A549 (cell line): Measurements from ENCODE around the gene BPIFB1. TPM values are rescaled to one million over a fixed set of nuclear protein-coding genes. Genes with fewer than 3 reads are reported as not detected.

Source experiments
- ATAC-seq, 2 experiments: fragments of 200-7000 bp in 1 of 2; fragments of >200 bp in 1 of 2; cut with Nextera tagmentation in 1 of 2; cut with Tn5 transposase in 1 of 2; 3 replicates each; pipeline versions ENCODE4 v1.8.0 to v1.9.1; 2018 to 2020; ENCODE audit warnings: mild to moderate bottlenecking in 1 of 2, moderate library complexity in 1 of 2
- CTCF ChIA-PET: fragments of 300-600 bp; sonication (Branson Sonifier 250); formaldehyde crosslinking; extraction: SDS; loops from one replicate; lab custom pipeline; 2021; ENCODE audit warnings: antibody characterized with exemption, inconsistent platforms; lab: Yijun Ruan, JAX
- POLR2A ChIA-PET: fragments of 350-600 bp; formaldehyde crosslinking; extraction: SDS; loops from one replicate; lab custom pipeline; 2021; ENCODE audit warnings: antibody characterized with exemption, inconsistent platforms; lab: Yijun Ruan, JAX
- DNase-seq, 2 experiments: peaks; one replicate each; pipeline versions ENCODE4 v3.0.0 to v3.0.0-alpha.2; 2011 to 2016; ENCODE audit warnings: low read depth in 1 of 2, low spot score in 1 of 2
- FAIRE-seq: peaks from 2 replicates; lab custom pipeline; 2011; peaks lifted over from hg19 to GRCh38; lab: Jason Lieb, UNC
- H3K27ac ChIP-seq, 2 experiments: fragments of >200 bp; sonication (Bioruptor Twin); formaldehyde crosslinking; 3 replicates each; pipeline ENCODE4 v1.5.1; 2016 to 2017
- H3K4me1 ChIP-seq: fragments of >200 bp; sonication (Bioruptor Twin); formaldehyde crosslinking; 3 replicates; pipeline ENCODE4 v1.6.1; 2016
- H3K4me2 ChIP-seq: fragments of >200 bp; sonication (Bioruptor Twin); formaldehyde crosslinking; 3 replicates; pipeline ENCODE4 v1.6.1; 2016
- H3K4me3 ChIP-seq: fragments of >200 bp; sonication (Bioruptor Twin); formaldehyde crosslinking; 3 replicates; pipeline ENCODE4 v1.5.1; 2016
- H3K9me3 ChIP-seq: fragments of >200 bp; sonication (Bioruptor Twin); formaldehyde crosslinking; 3 replicates; pipeline ENCODE4 v1.6.1; 2016
- BCL3 ChIP-seq: fragments of >200 bp; sonication (Bioruptor Twin); formaldehyde crosslinking; IDR thresholded peaks from 3 replicates; pipeline ENCODE4 v1.6.1; 2016
- BHLHE40 ChIP-seq: IDR thresholded peaks from 2 replicates; pipeline ENCODE4 v1.6.1; 2012; ENCODE audit warnings: low read depth, low read length, inconsistent platforms
- CBX2 ChIP-seq: fragments of 200-600 bp; sonication (generic); IDR thresholded peaks from 2 replicates; pipeline ENCODE4 v1.6.1; 2016; ENCODE audit warnings: low read depth, mild to moderate bottlenecking, borderline replicate concordance
- CBX8 ChIP-seq: fragments of 200-600 bp; sonication (generic); IDR thresholded peaks from 2 replicates; pipeline ENCODE4 v1.6.1; 2016
- CEBPB ChIP-seq, 2 experiments: fragments of >200 bp in 1 of 2; sonication (Bioruptor Twin) in 1 of 2; formaldehyde crosslinking in 1 of 2; IDR thresholded peaks; 2 replicates each; pipeline ENCODE4 v1.6.1; 2012 to 2016
- CHD2 ChIP-seq: fragments of 150-350 bp; IDR thresholded peaks from 2 replicates; pipeline ENCODE4 v1.6.1; 2014; ENCODE audit warnings: low read length; ENCODE audit not compliant: partially characterized antibody
- CHD4 ChIP-seq: fragments of 200-600 bp; sonication (generic); IDR thresholded peaks from 2 replicates; pipeline ENCODE4 v1.6.1; 2016; ENCODE audit warnings: antibody characterized with exemption, mild to moderate bottlenecking, borderline replicate concordance
- E2F6 ChIP-seq: IDR thresholded peaks from 2 replicates; pipeline ENCODE4 v1.6.1; 2012; ENCODE audit warnings: low read depth, borderline replicate concordance
- ESRRA ChIP-seq: fragments of 150-350 bp; IDR thresholded peaks from 2 replicates; pipeline ENCODE4 v1.6.1; 2014; ENCODE audit warnings: mild to moderate bottlenecking, low read length, borderline replicate concordance
- FOSB ChIP-seq: fragments of 250-450 bp; sonication (Bioruptor Pico); IDR thresholded peaks from 2 replicates; pipeline ENCODE4 v1.5.0; 2020; ENCODE audit warnings: mild to moderate bottlenecking, moderate library complexity
- GATA3 ChIP-seq: IDR thresholded peaks from 2 replicates; pipeline ENCODE4 v1.6.1; 2012; ENCODE audit warnings: borderline replicate concordance
- HES2 ChIP-seq: fragments of >200 bp; sonication (Bioruptor Twin); formaldehyde crosslinking; IDR thresholded peaks from 2 replicates; pipeline ENCODE4 v1.6.1; 2016
- HMGXB4 ChIP-seq: fragments of 250-450 bp; sonication (Bioruptor Pico); IDR thresholded peaks from 2 replicates; pipeline ENCODE4 v1.5.0; 2021; ENCODE audit warnings: mild to moderate bottlenecking, moderate library complexity, borderline replicate concordance
- HOXB13 ChIP-seq: fragments of 250-450 bp; sonication (Bioruptor Pico); IDR thresholded peaks from 2 replicates; pipeline ENCODE4 v1.5.0; 2020; ENCODE audit warnings: low read depth, mild to moderate bottlenecking, moderate library complexity
- HOXB5 ChIP-seq: fragments of 250-450 bp; sonication (Bioruptor Pico); IDR thresholded peaks from 2 replicates; pipeline ENCODE4 v1.5.0; 2020; ENCODE audit warnings: mild to moderate bottlenecking, moderate library complexity
- KDM1A ChIP-seq: fragments of 200-600 bp; sonication (generic); IDR thresholded peaks from 2 replicates; pipeline ENCODE4 v1.6.1; 2016; ENCODE audit warnings: low read depth, mild to moderate bottlenecking
- MAFK ChIP-seq: fragments of 450-650 bp; IDR thresholded peaks from 2 replicates; pipeline ENCODE4 v1.6.1; 2014; ENCODE audit not compliant: partially characterized antibody
- MAX ChIP-seq: IDR thresholded peaks from 2 replicates; pipeline ENCODE4 v1.6.1; 2012
- NFE2L2 ChIP-seq: fragments of 150-350 bp; conservative IDR thresholded peaks from 2 replicates; pipeline ENCODE4 v1.6.1; 2014; ENCODE audit warnings: low read length
- NPAS2 ChIP-seq: fragments of 250-450 bp; sonication (Bioruptor Pico); IDR thresholded peaks from 2 replicates; pipeline ENCODE4 v1.8.0; 2022; ENCODE audit warnings: mild to moderate bottlenecking, moderate library complexity, borderline replicate concordance
- NR3C1 ChIP-seq: fragments of >200 bp; sonication (Bioruptor Twin); formaldehyde crosslinking; IDR thresholded peaks from 3 replicates; pipeline ENCODE4 v1.6.1; 2017
- RAD21 ChIP-seq, 2 experiments: fragments of >200 bp in 1 of 2; sonication (Bioruptor Twin) in 1 of 2; formaldehyde crosslinking in 1 of 2; IDR thresholded peaks in 1 of 2; conservative IDR thresholded peaks in 1 of 2; 2 replicates in 1 of 2; 3 replicates in 1 of 2; pipeline ENCODE4 v1.6.1; 2012 to 2018; ENCODE audit warnings: inconsistent platforms in 1 of 2
- RCOR1 ChIP-seq: fragments of 150-350 bp; IDR thresholded peaks from 2 replicates; pipeline ENCODE4 v1.6.1; 2014; ENCODE audit warnings: antibody characterized with exemption, low read length, low read depth
- RFX5 ChIP-seq: fragments of 450-650 bp; IDR thresholded peaks from 2 replicates; pipeline ENCODE4 v1.7.1; 2014; ENCODE audit warnings: antibody characterized with exemption, mild to moderate bottlenecking, moderate library complexity
- SMC3 ChIP-seq: fragments of >200 bp; sonication (Bioruptor Twin); formaldehyde crosslinking; IDR thresholded peaks from 3 replicates; pipeline ENCODE4 v1.6.1; 2018; ENCODE audit warnings: inconsistent platforms
- TFCP2L1 ChIP-seq: fragments of 250-450 bp; sonication (Bioruptor Pico); IDR thresholded peaks from 2 replicates; pipeline ENCODE4 v1.5.0; 2021; ENCODE audit warnings: mild to moderate bottlenecking
- TP53 ChIP-seq: fragments of 250-450 bp; sonication (Bioruptor Pico); IDR thresholded peaks from 2 replicates; pipeline ENCODE4 v1.5.0; 2021; ENCODE audit warnings: mild to moderate bottlenecking, moderate library complexity
- USF2 ChIP-seq: fragments of 450-650 bp; IDR thresholded peaks from 2 replicates; pipeline ENCODE4 v1.6.1; 2014; ENCODE audit warnings: antibody characterized with exemption
- ZC3H11A ChIP-seq: fragments of 450-650 bp; IDR thresholded peaks from 2 replicates; pipeline ENCODE4 v1.6.1; 2014; ENCODE audit warnings: antibody characterized with exemption, mild to moderate bottlenecking
- ZFP36 ChIP-seq: fragments of 450-650 bp; IDR thresholded peaks from 2 replicates; pipeline ENCODE4 v1.6.1; 2014; ENCODE audit warnings: borderline replicate concordance; ENCODE audit not compliant: partially characterized antibody
- ZNF302 ChIP-seq: fragments of 250-450 bp; sonication (Bioruptor Pico); IDR thresholded peaks from 2 replicates; pipeline ENCODE4 v1.9.0; 2021; ENCODE audit warnings: inconsistent platforms, mild to moderate bottlenecking, moderate library complexity
- WGBS: methylation state at CpG from one replicate; pipeline ENCODE4 v1.1.6; 2017; ENCODE audit errors: missing lambda C conversion rate; 5-methylcytosine and 5-hydroxymethylcytosine counted together
- polyA plus RNA-seq, 4 experiments: library from polyadenylated mRNA; depleted of rRNA in 3 of 4; stranded (reverse); fragments of >200 nt; fragmentation: RNase III in 1 of 4; extraction: RNeasy Plus Mini Kit Qiagen cat#74134 plus additional on column Dnase treatment in 1 of 4; gene quantifications; 2 replicates in 3 of 4; 3 replicates in 1 of 4; pipeline ENCODE4 v1.2.3, GENCODE V29; 2011 to 2017

BPIFB1 gene
- polyA plus RNA-seq, 2 of the 4 experiments (the other 2 are of a cell fraction) = 0.18 TPM; not detected in 1

- Histone ChIP-seq H3K4me3 (no peak overlapping the region), H3K4me2 (no peak overlapping the region), H3K27ac (no peak overlapping the region), H3K4me1 (no peaks in the 10 kb centered on the region), H3K9me3 (no peaks in the 10 kb centered on the region)
- ChIA-PET CTCF (no interaction called here), POLR2A (no interaction called here)
- TF ChIP-seq MAX (no peak), CBX8 (no peak), SMC3 (no peak), HOXB5 (CRISPR knock-in tag) (no peak), CHD4 (no peak), KDM1A (no peak), FOSB (CRISPR knock-in tag) (no peak)
- 9% methylated on average over 7 of the region's 7 CpGs for WGBS
- ATAC-seq = no peak
- FAIRE-seq = no peak
- no peak for DNase-seq
Measured at GRCh38 chr20:33242319-33243100, 40.5 kb upstream of the BPIFB1 start.

GRCh38 chr20:33246077-33246476 is 36.9 kb upstream of the BPIFB1 start:
- no peaks in the 10 kb centered on the region for H3K4me1 ChIP-seq
- no peaks in the 10 kb centered on the region for H3K9me3 ChIP-seq
- no peak for ATAC-seq
- TF ChIP-seq CBX2 (no peak), NR3C1 (no peak), RAD21 (conservative IDR thresholded peaks at IDR 0.05 in 1 of 2, IDR thresholded peaks at IDR 0.05 in 1 of 2) (no peak), RFX5 (no peak), BHLHE40 (no peak), NPAS2 (no peak), HES2 (no peak), HMGXB4 (no peak)
- TF ChIP-seq, all 56 proteins: peak for 0
- FAIRE-seq (no peak), DNase-seq (no peak)
- CTCF ChIA-PET = interaction anchor here (0.8 to 1.2 kb wide), 3 partner anchors 25 to 150 kb away, joined by 3 to 6 read pairs (median 3); no protein-coding TSS in a partner anchor
- POLR2A ChIA-PET = no interaction called here
- Histone ChIP-seq H3K27ac (no peak overlapping the region), H3K4me3 (no peak overlapping the region), H3K4me2 (no peak overlapping the region)
- 36% methylated on average over 3 of the region's 3 CpGs for WGBS

- FAIRE-seq (no peak), DNase-seq (no peak), ATAC-seq (no peak)
- no peaks in the 10 kb centered on the region for H3K9me3 ChIP-seq
- no peak overlapping the region for H3K27ac ChIP-seq
- ChIA-PET POLR2A (no interaction called here), CTCF (interaction anchor here (1.0 kb wide), 1 partner anchor 10 kb away, joined by 5 read pairs; no protein-coding TSS in a partner anchor)
- H3K4me3 ChIP-seq = no peak overlapping the region
- H3K4me2 ChIP-seq = no peak overlapping the region
- 78% methylated on average over 1 of the region's 1 CpG for WGBS
- H3K4me1 ChIP-seq = no peaks in the 10 kb centered on the region
- no peak for TF ChIP-seq E2F6
- TF ChIP-seq RCOR1 = no peak
- no peak for TF ChIP-seq HOXB13 (CRISPR knock-in tag)
- no peak for TF ChIP-seq ZC3H11A
- TF ChIP-seq MAFK = no peak
- TF ChIP-seq HOXB5 (CRISPR knock-in tag) = no peak
- TF ChIP-seq TFCP2L1 (CRISPR knock-in tag) = no peak
- no peak for TF ChIP-seq MAX
- TF ChIP-seq ESRRA = no peak
- TF ChIP-seq GATA3 = no peak
- TF ChIP-seq USF2 = no peak
- TF ChIP-seq ZFP36 = no peak
- TF ChIP-seq CEBPB (IDR thresholded peaks at IDR 0.05) = no peak
- TF ChIP-seq NFE2L2 = no peak
- no peak for TF ChIP-seq BCL3
- no peak for TF ChIP-seq TP53 (CRISPR knock-in tag)
- no peak for TF ChIP-seq CHD2
- TF ChIP-seq ZNF302 (CRISPR knock-in tag) = no peak
Measured at GRCh38 chr20:33249456-33249855, 33.6 kb upstream of the BPIFB1 start.
